Prostate gland (tissue), 2 donors: Measurements from ENCODE around the gene EPHB2. TPM values are rescaled to one million over a fixed set of nuclear protein-coding genes. Genes with fewer than 3 reads are reported as not detected.

Experiments used
- DNase-seq: peaks from one replicate; pipeline ENCODE4 v3.0.0-alpha.2; 2019; ENCODE audit warnings: low spot score
- H3K27ac ChIP-seq, 2 donors: fragments of 200-600 bp; sonication (generic); 2 replicates each; pipeline ENCODE4 v1.5.1; 2017 to 2019
- H3K27me3 ChIP-seq: fragments of 200-600 bp; sonication (generic); replicated peaks from 2 replicates; pipeline ENCODE4 v1.5.1; 2019; ENCODE audit not compliant: insufficient read depth
- H3K36me3 ChIP-seq, 2 donors: fragments of 200-600 bp; sonication (generic); 1 replicate in 1 of 2; 2 replicates in 1 of 2; pipeline versions ENCODE4 v1.5.1 to v1.8.1; 2017 to 2019
- H3K4me1 ChIP-seq: fragments of 200-600 bp; sonication (generic); replicated peaks from 2 replicates; pipeline ENCODE4 v1.5.1; 2019
- H3K4me3 ChIP-seq, 2 donors: fragments of 200-600 bp; sonication (generic); 2 replicates each; pipeline ENCODE4 v1.5.1; 2017 to 2019
- H3K9me3 ChIP-seq: fragments of 200-600 bp; sonication (generic); 2 replicates; pipeline ENCODE4 v1.5.1; 2017
- CTCF ChIP-seq, 4 experiments: fragments of 200-600 bp in 2 of 4; fragments of 450-650 bp in 2 of 4; sonication (generic) in 2 of 4; IDR thresholded peaks; 1 replicate in 3 of 4; 2 replicates in 1 of 4; pipeline ENCODE4 v1.5.1; 2016 to 2019; ENCODE audit warnings: antibody characterized with exemption in 4 of 4, mild to moderate bottlenecking in 2 of 4, moderate library complexity in 2 of 4
- POLR2A ChIP-seq: fragments of 450-650 bp; IDR thresholded peaks from one replicate; pipeline ENCODE4 v1.6.1; 2016; ENCODE audit warnings: antibody characterized with exemption, mild to moderate bottlenecking
- POLR2AphosphoS5 ChIP-seq: sonication (generic); formaldehyde crosslinking; IDR thresholded peaks from one replicate; pipeline ENCODE4 v1.6.1; 2017; ENCODE audit warnings: antibody characterized with exemption
- WGBS: methylation state at CpG from one replicate; pipeline ENCODE4 v1.1.5; 2018; 5-methylcytosine and 5-hydroxymethylcytosine counted together
- intact Hi-C: fragments of 100-400 bp; cut with DNase I; formaldehyde crosslinking; loops from one replicate; pipeline ENCODE4 v1.14.2; 2022
- total RNA-seq, 2 donors: library from RNA; depleted of rRNA; stranded (reverse); fragments of >200 nt; gene quantifications; one replicate each; pipeline ENCODE4 v1.1.0, GENCODE V29; 2016

Gene EPHB2
- total RNA-seq, 2 donors from 2014 or later: 6.4 to 7.4 TPM

GRCh38 chr1:22915816-22916470 is 205.3 kb downstream of the EPHB2 start:
- H3K4me1 ChIP-seq: no peaks in the 10 kb centered on the region
- DNase-seq: no peak
- TF ChIP-seq POLR2A (no peak), CTCF (IDR thresholded peaks at IDR 0.05) (no peak), POLR2AphosphoS5 (no peak)
- no peaks in the 10 kb centered on the region for H3K27me3 ChIP-seq
- no peak overlapping the region for H3K4me3 ChIP-seq
- intact Hi-C loops: no loop called here
- no peaks in the 10 kb centered on the region for H3K9me3 ChIP-seq
- WGBS: 73% methylated on average over 15 of the region's 15 CpGs
- no peaks in the 10 kb centered on the region for H3K36me3 ChIP-seq
- no peak overlapping the region for H3K27ac ChIP-seq

- H3K4me3 ChIP-seq: no peak overlapping the region
- H3K27ac ChIP-seq: no peak overlapping the region
- no peaks in the 10 kb centered on the region for H3K4me1 ChIP-seq
- TF ChIP-seq POLR2A: no peak
- TF ChIP-seq POLR2AphosphoS5: no peak
- 50% methylated on average over 12 of the region's 12 CpGs for WGBS
- no peak for DNase-seq
- no peaks in the 10 kb centered on the region for H3K36me3 ChIP-seq
- H3K9me3 ChIP-seq: no peaks in the 10 kb centered on the region
- intact Hi-C loops: no loop called here
- no peaks in the 10 kb centered on the region for H3K27me3 ChIP-seq
Observed at GRCh38 chr1:22916471-22916820, 205.8 kb downstream of the EPHB2 start.

GRCh38 chr1:22917989-22918388 is 207.3 kb downstream of the EPHB2 start:
- WGBS: 93% methylated on average over 5 of the region's 5 CpGs
- Histone ChIP-seq H3K4me3 (no peak overlapping the region), H3K27me3 (no peaks in the 10 kb centered on the region), H3K9me3 (no peaks in the 10 kb centered on the region), H3K4me1 (no peaks in the 10 kb centered on the region), H3K36me3 (no peaks in the 10 kb centered on the region), H3K27ac (no peak overlapping the region)
- TF ChIP-seq POLR2AphosphoS5 (no peak), CTCF (IDR thresholded peaks at IDR 0.05) (no peak), POLR2A (no peak)
- no peak for DNase-seq
- intact Hi-C loops: no loop called here

- no peak for DNase-seq
- intact Hi-C loops: no loop called here
- Histone ChIP-seq H3K36me3 (no peaks in the 10 kb centered on the region), H3K4me1 (no peaks in the 10 kb centered on the region), H3K27ac (no peak overlapping the region), H3K27me3 (no peaks in the 10 kb centered on the region), H3K9me3 (no peaks in the 10 kb centered on the region), H3K4me3 (no peak overlapping the region)
- WGBS: 91% methylated on average over 4 of the region's 4 CpGs
- TF ChIP-seq CTCF (IDR thresholded peaks at IDR 0.05) (no peak), POLR2AphosphoS5 (no peak), POLR2A (no peak)
Observed at GRCh38 chr1:22918644-22919043, 208.0 kb downstream of the EPHB2 start.

GRCh38 chr1:22919341-22920025 is 208.8 kb downstream of the EPHB2 start:
- no peak for TF ChIP-seq CTCF (IDR thresholded peaks at IDR 0.05)
- no peak for TF ChIP-seq POLR2A
- no peak for TF ChIP-seq POLR2AphosphoS5
- Histone ChIP-seq H3K9me3 (no peaks in the 10 kb centered on the region), H3K27ac (no peak overlapping the region), H3K4me3 (no peak overlapping the region), H3K4me1 (no peaks in the 10 kb centered on the region), H3K36me3 (no peaks in the 10 kb centered on the region), H3K27me3 (no peaks in the 10 kb centered on the region)
- no peak for DNase-seq
- 78% methylated on average over 8 of the region's 8 CpGs for WGBS
- intact Hi-C loops: no loop called here
